Activated CD4-positive, alpha-beta T cell treated with anti-CD3 and anti-CD28 coated beads for 48 hours (primary cell): ENCODE results near the gene MPC2.
"Not testable (repeated sequence)": the region's sequence is repeated elsewhere in the genome, so short reads cannot be mapped to it uniquely, and the experiment has no call there.

Experiments
- DNase-seq: peaks from one replicate; pipeline ENCODE4 v3.0.0-alpha.2; 2020

Gene MPC2

DNA sequence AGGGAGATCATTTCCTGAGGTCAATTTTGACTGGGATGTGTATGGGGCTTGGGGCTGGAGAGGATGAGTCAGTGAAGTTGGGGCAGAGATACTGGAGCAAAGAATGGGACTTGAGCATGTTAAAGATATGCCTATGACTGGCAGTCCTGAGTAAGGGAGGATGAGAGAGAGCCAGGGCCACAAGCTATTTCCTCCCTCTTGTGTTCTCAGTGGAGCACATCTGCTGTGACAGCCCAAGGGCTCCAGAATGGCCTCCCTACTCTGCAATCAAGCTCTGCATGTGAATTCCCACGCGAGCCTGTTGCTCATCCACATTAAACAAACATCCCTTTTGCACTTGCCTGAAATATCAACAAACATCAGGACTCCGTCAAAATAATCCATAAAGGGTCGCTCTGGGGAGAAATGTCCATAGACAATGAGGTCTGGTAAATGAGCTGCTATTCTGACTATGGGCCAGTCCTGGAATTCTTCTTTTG lies 32.2 kb downstream of the MPC2 start:
- DNase-seq: no peak

DNA sequence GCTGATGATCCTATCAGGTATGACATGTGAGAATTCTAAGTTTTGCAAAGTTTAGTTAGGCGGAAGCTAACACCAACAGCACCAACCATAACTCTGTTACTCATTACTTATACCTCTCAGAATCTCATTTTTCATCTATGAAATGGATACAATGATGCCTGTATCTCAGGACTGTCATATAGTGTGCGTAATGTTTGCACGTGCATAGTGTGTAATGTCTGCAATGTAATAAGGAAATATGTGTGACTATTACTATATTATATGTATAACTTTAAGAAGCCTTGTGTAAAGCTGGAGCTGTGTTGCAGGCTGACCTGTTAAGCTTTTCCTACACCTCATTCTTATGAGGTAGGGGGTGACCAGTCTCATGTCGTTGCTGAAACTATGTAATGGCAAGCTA lies 36.0 kb downstream of the MPC2 start:
- no peak for DNase-seq

DNA sequence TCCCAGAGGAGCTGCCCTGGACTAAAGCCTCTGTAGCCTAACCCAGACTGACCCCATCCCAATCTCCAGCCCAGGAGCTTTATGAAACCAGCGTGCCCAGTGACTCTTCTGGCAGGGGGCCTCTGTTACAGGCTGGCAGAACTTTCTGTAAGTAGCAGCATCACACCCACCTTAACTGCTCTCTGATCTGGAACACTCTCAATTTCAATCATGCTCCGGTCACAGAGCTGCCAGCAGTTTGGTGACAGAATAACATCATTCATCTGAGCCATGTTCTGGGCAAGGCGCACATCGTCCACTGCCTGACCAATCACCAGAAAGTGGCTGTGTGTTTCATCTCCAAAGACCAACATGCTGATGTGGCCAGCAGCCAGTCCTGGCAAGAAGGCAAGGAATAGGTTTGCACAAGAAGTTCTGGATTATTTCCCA lies 37.6 kb downstream of the MPC2 start:
- DNase-seq: no peak

DNA sequence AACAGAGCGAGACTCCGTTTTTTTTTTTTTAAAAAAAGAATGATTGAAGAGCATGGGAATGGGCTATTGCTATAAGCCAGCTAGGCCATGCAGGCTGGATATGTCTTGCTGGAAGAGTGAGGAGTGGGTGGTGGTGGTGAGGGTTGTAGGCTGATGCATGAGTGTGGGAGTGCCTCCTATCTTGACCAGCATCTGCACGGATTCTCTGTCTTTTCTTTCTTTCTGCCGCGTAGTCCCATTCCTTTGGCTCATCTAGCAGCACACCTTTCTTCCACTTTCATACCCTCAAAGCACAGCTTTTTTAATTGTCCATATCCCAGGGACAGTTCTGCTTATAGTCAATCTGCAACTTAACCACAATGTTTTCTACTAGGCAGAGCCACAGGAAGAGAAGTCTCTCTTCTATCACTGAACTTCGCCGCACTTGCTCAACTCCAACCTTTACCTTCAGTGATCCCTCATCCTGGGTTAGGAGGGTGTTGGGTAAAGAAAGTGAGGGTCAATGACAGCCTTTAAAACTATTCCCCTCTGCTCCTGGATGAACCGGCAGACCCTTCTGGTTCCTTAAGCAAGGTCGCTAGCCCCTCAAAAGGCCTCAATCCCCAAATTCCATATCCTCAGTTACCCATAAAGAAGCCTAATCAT lies 38.2 kb downstream of the MPC2 start:
- DNase-seq: no peak

DNA sequence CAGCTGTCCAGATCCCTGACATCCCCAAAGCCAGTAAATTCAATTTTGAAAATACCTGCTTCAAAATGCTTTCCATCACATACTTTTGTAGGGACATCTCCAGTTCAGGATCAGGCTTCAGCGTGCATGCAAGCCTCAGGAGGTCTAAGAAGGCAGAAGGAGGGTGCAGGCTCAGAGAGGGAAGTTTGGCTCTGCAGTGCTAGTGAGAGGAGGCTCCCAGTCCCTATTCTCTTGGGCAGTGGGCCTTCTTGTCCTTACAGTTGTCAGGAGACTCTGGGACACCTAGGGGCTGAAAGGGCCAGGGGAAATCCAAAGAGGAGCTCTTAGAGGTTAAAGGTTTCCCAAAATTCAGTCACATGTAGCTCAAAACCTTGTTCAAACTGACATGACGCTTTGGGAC lies 43.1 kb downstream of the MPC2 start:
- DNase-seq: no peak

DNA sequence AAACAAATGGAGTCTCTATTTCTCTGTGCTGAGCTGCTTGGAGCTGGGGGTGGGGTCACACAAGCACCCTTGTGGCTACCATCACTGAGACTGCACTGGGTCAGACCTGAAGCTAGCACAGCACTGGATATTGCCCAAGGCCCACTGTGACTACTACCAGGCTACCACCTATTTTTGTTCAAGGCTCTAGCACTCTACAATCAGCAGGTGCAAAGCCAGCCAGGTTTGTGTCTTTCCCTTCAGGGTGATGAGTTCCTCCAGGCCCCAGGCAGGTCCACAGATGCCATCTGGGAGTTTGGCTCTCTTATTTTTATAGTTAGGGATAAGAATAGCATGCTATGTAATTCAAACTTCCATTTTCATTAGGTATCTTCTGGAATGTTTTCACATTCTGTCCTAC lies 46.5 kb downstream of the MPC2 start:
- DNase-seq: no peak

DNA sequence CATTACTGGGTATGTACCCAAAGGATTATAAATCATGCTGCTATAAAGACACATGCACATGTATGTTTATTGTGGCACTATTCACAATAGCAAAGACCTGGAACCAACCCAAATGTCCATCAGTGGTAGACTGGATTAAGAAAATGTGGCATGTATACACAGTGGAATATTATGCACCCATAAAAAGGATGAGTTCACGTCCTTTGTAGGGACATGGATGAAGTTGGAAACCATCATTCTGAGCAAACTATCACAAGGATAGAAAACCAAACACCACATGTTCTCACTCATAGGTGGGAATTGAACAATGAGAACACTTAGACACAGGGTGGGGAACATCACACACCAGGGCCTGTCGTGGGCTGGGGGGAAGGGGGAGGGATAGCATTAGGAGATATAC lies 49.7 kb downstream of the MPC2 start:
- not testable (repeated sequence) for DNase-seq

DNA sequence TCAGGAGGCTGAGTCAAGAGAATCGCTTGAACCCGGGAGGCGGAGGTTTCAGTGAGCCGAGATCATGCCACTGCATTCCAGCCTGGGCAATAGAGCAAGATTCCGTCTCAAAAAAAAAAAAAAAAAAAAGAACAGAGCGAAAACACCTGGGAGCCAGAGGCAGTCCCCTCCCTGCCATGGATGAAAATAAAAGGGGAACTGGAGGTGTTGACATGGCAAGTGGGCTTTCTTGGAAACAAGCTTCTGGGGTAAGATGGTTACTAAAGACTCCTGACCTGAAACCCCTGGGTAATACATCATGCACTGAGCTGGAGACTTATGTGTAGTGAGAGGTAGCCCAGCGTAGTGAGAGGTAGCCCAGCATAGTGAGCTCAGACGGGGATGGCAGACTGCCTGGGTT lies 54.5 kb downstream of the MPC2 start:
- no peak for DNase-seq

DNA sequence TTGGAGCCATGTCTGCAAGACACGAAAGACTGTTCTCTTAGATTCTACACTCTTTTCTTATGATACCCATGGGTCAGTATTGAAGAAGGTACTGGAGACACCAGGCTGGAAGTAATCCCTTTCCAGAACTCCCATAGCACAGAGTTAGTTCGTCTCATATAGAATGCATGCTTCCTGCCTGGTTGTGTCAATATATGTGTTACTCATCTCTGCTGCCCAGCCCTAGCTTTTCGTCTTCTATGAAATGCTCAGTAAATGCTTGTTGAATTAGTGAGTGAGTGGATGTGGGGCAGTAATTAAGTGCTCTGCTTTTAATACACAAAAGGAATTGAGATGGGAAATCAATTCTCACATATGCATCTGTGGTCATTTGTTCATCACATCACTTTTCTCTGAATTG lies 55.1 kb downstream of the MPC2 start:
- no peak for DNase-seq

DNA sequence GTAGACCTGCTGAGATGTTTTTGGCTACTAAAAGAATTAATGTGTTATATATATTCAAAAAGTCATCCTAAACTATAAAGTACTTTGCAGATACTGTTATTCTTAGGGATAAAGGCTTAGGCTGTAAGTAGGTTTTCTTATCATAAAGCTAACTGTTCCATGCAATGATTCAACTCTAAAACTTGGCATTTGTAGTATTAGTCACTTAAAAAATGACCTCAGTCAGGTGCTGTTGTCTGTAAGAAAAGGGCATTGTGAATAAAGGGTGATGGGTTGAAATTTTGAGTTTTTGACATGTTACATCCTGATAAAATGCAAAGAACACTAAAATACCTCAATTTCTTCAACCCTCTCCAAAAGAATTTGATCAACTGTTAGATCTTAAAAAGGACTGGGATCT lies 55.8 kb downstream of the MPC2 start:
- DNase-seq: no peak

DNA sequence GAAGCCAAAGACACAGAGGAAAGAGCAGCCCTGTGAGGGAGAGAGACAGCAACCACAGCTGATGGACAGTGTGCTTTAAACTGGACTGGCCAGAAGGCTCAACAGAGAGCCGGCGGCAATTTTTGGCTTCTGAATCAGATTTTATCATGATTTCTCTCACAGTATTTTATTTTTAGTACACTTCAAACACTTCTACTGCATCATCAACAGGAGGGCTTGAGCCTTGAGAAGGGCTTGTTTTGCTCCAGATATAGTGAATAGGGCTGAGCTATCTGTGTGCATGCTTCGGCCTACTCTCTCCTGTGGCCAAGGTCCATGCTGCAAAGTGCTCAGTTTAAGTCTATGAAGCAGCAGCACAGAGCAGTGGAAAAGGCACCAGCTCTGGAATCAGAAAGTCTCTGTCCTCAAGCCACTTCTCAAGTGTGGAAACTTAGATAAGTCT lies 56.3 kb downstream of the MPC2 start:
- no peak for DNase-seq

DNA sequence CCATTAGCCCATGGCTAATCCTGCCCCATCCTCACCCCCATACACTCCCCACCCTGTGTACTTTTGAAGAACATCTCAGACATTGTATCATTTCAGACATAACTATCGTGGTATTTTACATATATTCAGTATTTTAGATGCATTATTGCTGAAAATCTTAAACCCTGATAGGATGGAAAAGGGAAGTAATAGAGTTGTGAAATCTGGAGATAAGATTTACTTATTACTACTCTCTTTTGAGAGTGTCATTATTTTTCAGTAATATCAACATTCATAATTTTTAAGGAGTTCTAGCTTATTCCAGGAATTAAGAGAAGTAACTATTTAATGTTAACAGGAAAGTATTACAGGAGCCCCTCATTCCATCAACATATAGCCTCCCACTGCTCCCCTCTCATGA lies 57.4 kb downstream of the MPC2 start:
- no peak for DNase-seq

DNA sequence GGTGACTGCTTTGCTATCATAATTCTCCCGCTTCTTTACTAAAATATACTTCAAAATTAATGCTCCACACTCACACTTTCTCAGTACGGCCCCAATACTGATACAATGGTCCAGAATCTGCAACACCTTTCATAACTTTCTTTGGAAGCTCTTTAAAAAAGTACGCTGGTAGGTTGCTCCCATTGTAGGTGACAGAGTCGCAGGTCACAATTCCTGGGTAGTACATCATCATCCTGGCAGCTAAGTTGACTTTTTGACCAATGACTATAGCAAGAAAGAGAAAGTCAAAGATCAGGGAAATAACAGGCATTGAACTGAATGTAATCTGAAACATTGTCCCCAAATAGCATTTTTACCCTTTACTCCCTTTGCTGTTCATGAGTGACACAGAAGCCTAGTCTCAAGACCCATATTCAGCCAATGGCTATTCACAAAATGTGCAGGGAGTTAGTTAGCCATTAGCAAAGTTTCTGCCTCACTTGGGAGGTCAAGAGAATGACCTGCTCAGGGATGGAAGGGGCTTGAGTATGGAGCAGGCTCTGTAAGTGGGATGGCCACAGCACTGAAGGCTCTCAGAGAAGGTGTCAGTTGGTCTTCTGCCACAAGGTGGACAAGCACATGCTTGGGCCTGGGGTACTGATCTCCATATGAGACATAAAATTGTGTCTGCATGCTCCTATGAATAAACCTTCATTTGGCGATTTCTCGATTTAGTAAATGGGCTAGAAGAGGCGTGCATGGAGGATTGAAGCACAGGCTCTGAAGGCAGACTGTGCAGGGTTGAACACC lies 58.3 kb downstream of the MPC2 start:
- DNase-seq: no peak

DNA sequence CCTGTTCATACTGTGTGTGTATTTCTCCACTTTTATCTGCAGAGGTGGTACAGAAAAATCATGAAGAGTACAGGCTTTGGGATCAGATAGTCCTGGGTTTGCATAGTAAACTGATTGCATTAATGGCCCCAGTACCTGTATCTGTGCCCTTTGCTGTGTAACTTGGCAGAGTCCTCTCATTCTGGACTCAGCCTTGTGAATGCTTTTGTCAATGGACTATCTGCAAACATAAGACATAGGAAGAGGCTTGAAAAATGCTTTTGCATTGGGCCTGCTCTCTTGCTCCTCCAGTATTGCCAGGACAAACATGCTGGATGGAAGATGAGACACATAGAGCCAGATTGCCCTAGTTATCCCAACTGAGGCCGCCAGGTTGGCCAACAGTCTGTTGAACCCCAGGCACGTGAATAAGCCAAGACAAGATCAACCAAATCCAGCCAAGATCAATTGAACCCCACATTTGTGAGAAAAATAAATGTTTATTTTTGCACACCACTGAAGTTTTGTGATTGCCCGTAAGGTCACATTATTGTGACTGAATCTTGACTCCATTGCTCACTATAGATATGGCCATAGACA lies 60.2 kb downstream of the MPC2 start:
- no peak for DNase-seq

DNA sequence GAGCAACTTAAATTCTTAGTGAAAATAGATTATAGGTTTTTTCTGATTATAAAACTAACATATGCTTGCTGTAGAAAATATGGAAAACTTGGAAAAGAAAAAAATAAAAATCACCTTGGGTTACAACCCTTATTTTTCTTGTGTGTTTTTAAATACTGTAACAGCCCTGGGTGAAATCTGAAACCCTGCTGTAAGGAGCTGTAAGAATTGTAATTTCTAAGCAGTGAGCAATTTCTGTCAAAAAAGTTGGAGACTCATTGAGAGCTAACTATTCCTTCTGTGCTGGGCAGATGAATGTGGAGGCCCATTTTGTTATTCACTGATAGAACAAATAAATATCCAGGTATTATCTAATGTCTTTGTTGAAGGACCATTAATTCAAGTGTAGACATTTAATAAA lies 65.5 kb downstream of the MPC2 start:
- no peak for DNase-seq

DNA sequence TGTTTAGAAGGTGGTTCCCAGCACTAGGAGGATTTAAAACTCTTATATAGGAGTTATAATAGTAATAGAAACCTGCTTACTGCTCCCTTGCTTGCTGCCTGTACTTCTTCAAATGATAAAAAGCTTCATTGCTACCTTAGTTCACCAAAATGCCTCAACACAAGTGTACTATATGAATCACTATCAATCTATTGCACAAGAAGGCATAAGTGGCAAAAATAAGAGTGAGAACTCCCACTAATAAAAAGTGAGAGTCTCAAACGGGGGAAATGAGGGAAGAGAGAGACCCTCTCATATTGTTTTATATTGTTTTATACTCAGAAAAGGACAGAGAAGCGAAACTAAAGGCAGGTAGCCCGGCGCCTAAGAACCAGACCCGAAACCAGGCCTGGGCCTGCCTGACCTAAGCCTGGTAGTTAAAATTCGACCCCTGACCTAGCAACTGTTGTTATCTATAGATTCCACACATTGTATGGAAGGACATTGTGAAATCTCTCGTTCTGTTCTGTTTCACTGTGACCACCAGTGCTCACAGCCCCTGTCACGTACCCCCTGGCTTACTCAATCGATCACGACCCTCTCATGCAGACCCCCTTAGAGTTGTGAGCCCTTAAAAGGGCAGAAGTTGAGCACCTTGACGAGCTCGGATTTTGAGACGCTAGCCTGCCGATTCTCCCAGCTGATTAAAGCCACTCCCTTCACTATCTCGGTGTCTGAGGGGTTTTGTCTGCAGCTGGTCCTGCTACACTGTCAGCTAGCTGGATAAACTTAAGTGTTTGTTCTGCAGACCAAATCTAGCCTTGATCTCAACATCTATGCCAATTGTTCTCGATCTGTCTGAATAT lies 67.5 kb downstream of the MPC2 start:
- not testable (repeated sequence) for DNase-seq

DNA sequence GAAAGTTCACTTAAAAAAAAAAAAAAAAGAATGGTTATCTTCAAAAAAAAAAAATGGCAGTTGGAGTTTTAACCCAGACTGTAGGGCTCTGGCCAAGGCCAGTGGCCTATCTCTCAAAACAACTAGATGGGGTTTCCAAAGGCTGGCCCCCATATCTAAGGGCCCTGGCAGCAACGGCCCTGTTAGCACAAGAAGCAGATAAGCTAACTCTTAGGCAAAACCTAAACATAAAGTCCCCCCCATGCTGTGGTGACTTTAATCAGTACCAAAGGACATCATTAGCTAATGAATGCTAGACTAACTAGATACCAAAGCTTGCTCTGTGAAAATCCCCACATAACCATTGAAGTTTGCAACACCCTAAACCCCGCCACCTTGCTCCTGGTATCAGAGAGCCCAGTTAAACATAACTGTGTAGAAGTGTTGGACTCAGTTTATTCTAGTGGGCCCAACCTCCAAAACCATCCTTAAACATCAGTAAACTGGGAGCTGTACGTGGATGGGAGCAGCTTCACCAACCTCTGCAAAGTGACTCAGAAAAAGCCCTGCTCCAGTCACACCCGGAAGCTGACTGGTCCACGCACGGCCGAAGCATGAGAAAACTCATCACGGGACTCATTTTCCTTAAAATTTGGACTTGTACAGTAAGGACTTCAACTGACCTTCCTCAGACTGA lies 70.0 kb downstream of the MPC2 start:
- DNase-seq: not testable (repeated sequence)
